H1 (cell line): Measurements from ENCODE around the gene PDE4D.

Source experiments
- ASH2L ChIP-seq: fragments of 200-600, 300-600 bp; sonication (generic); IDR thresholded peaks from one replicate; pipeline ENCODE4 v1.7.1; 2017; ENCODE audit warnings: low read length
- ATF2 ChIP-seq: IDR thresholded peaks from 2 replicates; pipeline ENCODE4 v1.6.1; 2012; ENCODE audit warnings: low read length, inconsistent platforms
- POLR2A ChIP-seq, 2 experiments: IDR thresholded peaks; 1 replicate in 1 of 2; 2 replicates in 1 of 2; pipeline ENCODE4 v1.6.1; 2011; ENCODE audit warnings: low read depth in 2 of 2, low read length in 2 of 2, mild to moderate bottlenecking in 2 of 2; ENCODE audit errors: control extremely low read depth in 1 of 2
- YY1 ChIP-seq: IDR thresholded peaks from 2 replicates; pipeline ENCODE4 v1.6.1; 2011; ENCODE audit warnings: low read depth, mild to moderate bottlenecking, low read length

DNA sequence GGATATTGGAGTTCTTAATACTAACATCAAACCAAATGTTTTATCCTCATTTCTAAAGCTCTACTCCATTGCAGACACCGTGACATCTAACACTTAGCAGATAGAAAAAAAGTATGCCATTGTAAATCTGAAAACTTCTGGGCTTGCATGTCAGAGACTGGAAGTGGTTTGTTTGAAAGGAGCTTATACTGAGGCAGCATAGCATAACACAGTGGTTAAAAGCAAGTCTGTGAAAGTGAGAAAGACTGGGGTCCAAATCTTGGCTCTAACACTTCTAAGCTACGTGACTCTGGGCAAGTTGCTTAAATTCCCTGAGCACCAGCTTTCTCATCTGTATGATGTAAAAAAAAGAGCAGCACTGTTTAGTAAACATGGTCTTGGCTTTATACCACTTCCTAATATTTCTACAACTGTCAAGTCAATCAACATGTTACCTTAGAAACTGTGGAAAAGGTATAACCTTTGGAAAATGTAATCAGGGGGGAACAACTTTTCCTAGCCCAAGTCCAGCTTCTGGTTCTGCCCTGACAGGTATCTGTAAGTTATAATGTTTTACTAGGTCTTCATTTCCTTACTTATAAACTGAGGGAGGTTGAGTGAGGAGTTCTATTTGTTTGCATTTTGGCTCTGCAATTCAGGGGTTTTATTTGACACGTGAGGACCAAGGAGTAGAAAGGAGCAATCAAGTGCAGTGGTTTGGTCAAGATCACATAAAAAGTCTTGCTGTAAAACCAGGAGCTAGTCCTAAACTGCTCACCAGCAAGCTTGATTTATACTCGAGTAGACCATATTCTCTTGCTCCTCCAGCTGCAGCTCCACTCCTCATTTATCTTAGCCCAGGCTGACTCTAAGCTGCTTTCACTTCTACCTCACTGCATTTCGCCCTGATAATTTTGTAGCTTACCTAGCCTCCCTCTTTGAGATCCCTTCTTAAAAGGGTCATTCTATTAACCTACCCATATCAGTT, 769.6 kb downstream of the PDE4D start:
- TF ChIP-seq YY1 (no peak), ATF2 (no peak), POLR2A (IDR thresholded peaks at IDR 0.05; ENCODE audit: control extremely low read depth in 1 of 2, low read depth in 2 of 2, low read length in 2 of 2) (no peak), ASH2L (no peak)
